ENCODE results near the gene WT1.
"Not testable (repeated sequence)": the region's sequence is repeated elsewhere in the genome, so short reads cannot be mapped to it uniquely, and the experiment has no call there.

WT1 gene

GRCh38 chr11:32435511-32435941 lies at the start of gene WT1:
TSS of gene WT1 (minus strand) at chr11:32435539.
- peak within 1 kb of the TSS; percentile 99 for H3K4me3 ChIP-seq (ENCODE audit: low read depth, low read length)
- peak; percentile 96 for DNase-seq (ENCODE audit: low read depth)
- TF ChIP-seq POLR2A (IDR thresholded peaks at IDR 0.05; ENCODE audit: extremely low read depth, insufficient read length) (peak; percentile 29), MYC (IDR thresholded peaks at IDR 0.05; ENCODE audit: low read depth, low read length) (no peak; the same call in 1 of the 2 replicates), MAX (IDR thresholded peaks at IDR 0.05; ENCODE audit: low read depth, low read length) (peak; percentile 73), CTCF (IDR thresholded peaks at IDR 0.05; ENCODE audit: low read depth, low read length) (no peak)

GRCh38 chr11:32479291-32479690 lies 44.0 kb upstream of the WT1 start:
- TF ChIP-seq MYC (IDR thresholded peaks at IDR 0.05; ENCODE audit: low read depth, low read length) (no peak), MAX (IDR thresholded peaks at IDR 0.05; ENCODE audit: low read depth, low read length) (no peak), POLR2A (IDR thresholded peaks at IDR 0.05; ENCODE audit: extremely low read depth, insufficient read length) (no peak), CTCF (IDR thresholded peaks at IDR 0.05; ENCODE audit: low read depth, low read length) (no peak)
- no peak overlapping the region for H3K4me3 ChIP-seq (ENCODE audit: low read depth, low read length)
- no peak for DNase-seq (ENCODE audit: low read depth)

- H3K4me3 ChIP-seq (ENCODE audit: low read depth, low read length) = no peak overlapping the region
- no peak for DNase-seq (ENCODE audit: low read depth)
- TF ChIP-seq MAX (IDR thresholded peaks at IDR 0.05; ENCODE audit: low read depth, low read length) = no peak
- no peak for TF ChIP-seq MYC (IDR thresholded peaks at IDR 0.05; ENCODE audit: low read depth, low read length)
- no peak for TF ChIP-seq POLR2A (IDR thresholded peaks at IDR 0.05; ENCODE audit: extremely low read depth, insufficient read length)
- TF ChIP-seq CTCF (IDR thresholded peaks at IDR 0.05; ENCODE audit: low read depth, low read length) = no peak
Observed at GRCh38 chr11:32478277-32478731, 43.0 kb upstream of the WT1 start.

GRCh38 chr11:32473282-32473909 lies 38.1 kb upstream of the WT1 start:
- no peak for TF ChIP-seq CTCF (IDR thresholded peaks at IDR 0.05; ENCODE audit: low read depth, low read length)
- TF ChIP-seq MAX (IDR thresholded peaks at IDR 0.05; ENCODE audit: low read depth, low read length) = no peak
- TF ChIP-seq MYC (IDR thresholded peaks at IDR 0.05; ENCODE audit: low read depth, low read length) = no peak
- no peak for TF ChIP-seq POLR2A (IDR thresholded peaks at IDR 0.05; ENCODE audit: extremely low read depth, insufficient read length)
- DNase-seq (ENCODE audit: low read depth) = no peak
- no peak overlapping the region for H3K4me3 ChIP-seq (ENCODE audit: low read depth, low read length)

GRCh38 chr11:32472226-32472625 lies 36.9 kb upstream of the WT1 start:
- no peak for DNase-seq (ENCODE audit: low read depth)
- no peak overlapping the region for H3K4me3 ChIP-seq (ENCODE audit: low read depth, low read length)
- TF ChIP-seq CTCF (IDR thresholded peaks at IDR 0.05; ENCODE audit: low read depth, low read length) (no peak), MAX (IDR thresholded peaks at IDR 0.05; ENCODE audit: low read depth, low read length) (no peak), MYC (IDR thresholded peaks at IDR 0.05; ENCODE audit: low read depth, low read length) (no peak)

GRCh38 chr11:32471544-32471943 lies 36.2 kb upstream of the WT1 start:
- not testable (repeated sequence) for DNase-seq (ENCODE audit: low read depth); H3K4me3 ChIP-seq (ENCODE audit: low read depth, low read length)

Measured in NB4 (cell line).